K562 (cell line): ENCODE data around the gene EML1. TPM values are rescaled to one million over a fixed set of nuclear protein-coding genes. Genes with fewer than 3 reads are reported as not detected.

Source experiments
- ATAC-seq: fragments of 200-7000 bp; cut with Tn5 transposase; 3 replicates; pipeline ENCODE4 v1.9.1; 2020; ENCODE audit warnings: moderate library complexity
- BruUV-seq: library from RNA; stranded (reverse); fragments of 400-500 nt; replicated peaks from 2 replicates; lab custom pipeline; 2021; lab: Mats Ljungman, UMichigan
- CTCF ChIA-PET: fragments of 300-600 bp; formaldehyde crosslinking; extraction: SDS; loops from one replicate; lab custom pipeline; 2021; ENCODE audit warnings: low intra/inter-chr PET ratio; lab: Yijun Ruan, JAX
- POLR2A ChIA-PET: fragments of 300-600, 350-650 bp; sonication (Branson Sonifier 250); formaldehyde crosslinking; extraction: SDS; loops from one replicate; lab custom pipeline; 2021; ENCODE audit warnings: antibody characterized with exemption, inconsistent platforms; lab: Yijun Ruan, JAX
- DNase-seq, 4 experiments: peaks; one replicate each; pipeline versions ENCODE4 v3.0.0 to v3.0.0-alpha.2; 2011 to 2018; ENCODE audit warnings: low spot score in 3 of 4, mixed read lengths in 3 of 4; ENCODE audit errors: extremely low read depth in 1 of 4
- FAIRE-seq: peaks from 2 replicates; lab custom pipeline; 2011; peaks lifted over from hg19 to GRCh38; lab: Jason Lieb, UNC
- H2AFZ ChIP-seq: 2 replicates; pipeline ENCODE4 v1.6.0; 2011; ENCODE audit warnings: low read depth, low read length, control low read depth, inconsistent platforms
- H3K27ac ChIP-seq: fragments of 200-600 bp; 3 replicates; pipeline ENCODE4 v1.8.0; 2011; ENCODE audit warnings: low read depth, mild to moderate bottlenecking, control low read depth, inconsistent platforms, low read length, moderate library complexity, mixed read lengths; ENCODE audit errors: extremely low read depth
- H3K27me3 ChIP-seq, 2 experiments: fragments of 300-600 bp in 1 of 2; 2 replicates in 1 of 2; 3 replicates in 1 of 2; pipeline versions ENCODE4 v1.6.0 to v1.8.0; 2011; ENCODE audit warnings: inconsistent platforms in 2 of 2, low read length in 2 of 2, mild to moderate bottlenecking in 1 of 2, mixed read lengths in 1 of 2, moderate library complexity in 1 of 2; ENCODE audit not compliant: control insufficient read depth in 2 of 2, insufficient read depth in 2 of 2
- H3K36me3 ChIP-seq: fragments of 300-600 bp; 3 replicates; pipeline ENCODE4 v1.8.0; 2011; ENCODE audit warnings: mild to moderate bottlenecking, low read length, inconsistent platforms; ENCODE audit not compliant: control insufficient read depth, insufficient read depth
- H3K4me1 ChIP-seq, 2 experiments: fragments of 200-600 bp in 1 of 2; replicated peaks in 1 of 2; 2 replicates in 1 of 2; 3 replicates in 1 of 2; pipeline versions ENCODE4 v1.5.1 to v1.8.0; 2011; ENCODE audit warnings: inconsistent platforms in 2 of 2, low read length in 2 of 2, mild to moderate bottlenecking in 1 of 2, mixed read lengths in 1 of 2, moderate library complexity in 1 of 2; ENCODE audit not compliant: control insufficient read depth in 2 of 2, insufficient read depth in 2 of 2
- H3K4me2 ChIP-seq: 2 replicates; pipeline ENCODE4 v1.6.1; 2011; ENCODE audit warnings: low read length, control low read depth, inconsistent platforms, mixed read lengths; ENCODE audit not compliant: insufficient read depth
- H3K4me3 ChIP-seq: fragments of 200-600 bp; sonication (generic), shearing (Covaris generic); 2 replicates; pipeline ENCODE4 v1.5.1; 2016; ENCODE audit warnings: control low read depth, inconsistent platforms
- H3K79me2 ChIP-seq: fragments of 200-600 bp; 3 replicates; pipeline ENCODE4 v1.8.0; 2011; ENCODE audit warnings: low read length, inconsistent platforms; ENCODE audit not compliant: control insufficient read depth, insufficient read depth
- H3K9ac ChIP-seq, 2 experiments: 2 replicates each; pipeline versions ENCODE4 v1.6.0 to v1.6.1; 2011; ENCODE audit warnings: low read depth in 2 of 2, low read length in 2 of 2, control low read depth in 1 of 2, inconsistent platforms in 1 of 2, mild to moderate bottlenecking in 1 of 2, mixed read lengths in 1 of 2; ENCODE audit not compliant: insufficient read depth in 1 of 2
- H3K9me1 ChIP-seq: one replicate; pipeline ENCODE4 v1.6.0; 2011; ENCODE audit warnings: inconsistent platforms, mild to moderate bottlenecking, low read length, moderate library complexity; ENCODE audit not compliant: control insufficient read depth, insufficient read depth
- H3K9me3 ChIP-seq: replicated peaks from 2 replicates; pipeline ENCODE4 v1.5.1; 2011; ENCODE audit warnings: low read depth, low read length, inconsistent platforms; ENCODE audit not compliant: control insufficient read depth, insufficient read depth
- H4K20me1 ChIP-seq: replicated peaks from 2 replicates; pipeline ENCODE4 v1.6.1; 2011; ENCODE audit warnings: low read length, inconsistent platforms, mixed read lengths; ENCODE audit not compliant: control insufficient read depth, insufficient read depth
- CBFA2T2 ChIP-seq: fragments of 450-650 bp; conservative IDR thresholded peaks from 2 replicates; pipeline ENCODE4 v1.6.1; 2017; ENCODE audit warnings: mild to moderate bottlenecking
- FOS ChIP-seq: IDR thresholded peaks from 3 replicates; pipeline ENCODE4 v1.6.1; 2011; ENCODE audit not compliant: insufficient read length; ENCODE audit errors: extremely low read depth
- ZBTB49 ChIP-seq: sonication (generic); formaldehyde crosslinking; IDR thresholded peaks from 2 replicates; pipeline ENCODE4 v1.8.0; 2022; ENCODE audit warnings: missing genetic modification reagents, mild to moderate bottlenecking, borderline replicate concordance
- WGBS: fragments of 100-300 bp; shearing (Covaris generic); methylation state at CpG from one replicate; pipeline ENCODE4 v1.1.6; 2016; ENCODE audit warnings: low coverage, mixed read lengths; ENCODE audit not compliant: insufficient coverage; ENCODE audit errors: missing lambda C conversion rate; 5-methylcytosine and 5-hydroxymethylcytosine counted together
- in situ Hi-C: fragments of 300-500 bp; cut with MboI; formaldehyde crosslinking; loops from 4 replicates; pipeline ENCODE4 v1.15.0; 2018; ENCODE audit warnings: inconsistent platforms, mixed read lengths
- intact Hi-C: fragments of 100-400 bp; cut with micrococcal nuclease; formaldehyde crosslinking; loops from 2 replicates; pipeline ENCODE4 v1.14.2; 2022
- polyA plus RNA-seq, 8 experiments: library from polyadenylated mRNA; depleted of rRNA in 4 of 8; stranded (reverse) in 5 of 8; unstranded in 3 of 8; fragments of >200 nt; fragmentation: Nextera tagmentation in 2 of 8; fragmentation: Illumina TruSeq in 1 of 8; extraction: Ambion mirVana in 2 of 8; extraction: Trizol in 1 of 8; gene quantifications; 2 replicates each; pipeline versions ENCODE4 v1.2.1 to v1.2.3, GENCODE V29; 2011 to 2014; ENCODE audit warnings: inconsistent platforms in 1 of 8, missing spikeins in 1 of 8
- total RNA-seq, 7 experiments: library from RNA; depleted of rRNA in 6 of 7; stranded (reverse); fragments of >200 nt in 6 of 7; fragmentation: Illumina TruSeq in 2 of 7; extraction: Trizol in 2 of 7; gene quantifications; 2 replicates each; pipeline versions ENCODE4 v1.2.1 to v1.2.3, GENCODE V29; 2011 to 2021; ENCODE audit warnings: low replicate concordance in 1 of 7

The EML1 gene
- total and polyA plus RNA-seq, 9 of the 15 experiments (the other 6 are each of a cell fraction or from before 2014, with no cell fraction given), result 0.01 to 0.35 (median 0.07) TPM; not detected in 2

GRCh38 chr14:99937475-99938244, 144.4 kb downstream of the EML1 start:
- ATAC-seq (no peak), FAIRE-seq (no peak), DNase-seq (no peak)
- H3K79me2 ChIP-seq, result no peaks in the 10 kb centered on the region
- H2AFZ ChIP-seq, result no peak overlapping the region
- ChIA-PET CTCF (no interaction called here), POLR2A (no interaction called here)
- H3K9me1 ChIP-seq, result no peaks in the 10 kb centered on the region
- no peaks in the 10 kb centered on the region for H4K20me1 ChIP-seq
- in situ Hi-C loops (no loop called here), intact Hi-C loops (no loop called here)
- WGBS, result 3% methylated on average over 8 of the region's 14 CpGs
- no TSS peak for BruUV-seq
- H3K27me3 ChIP-seq, result peaks cover 27 to 66% of the 10 kb centered on the region in 2 experiments; a peak in 3 of 5 replicates
- H3K4me1 ChIP-seq, result peaks cover 0 to 6% of the 10 kb centered on the region in 2 experiments; a peak in 2 of 5 replicates
- H3K4me2 ChIP-seq, result no peak overlapping the region
- H3K4me3 ChIP-seq, result no peak overlapping the region
- no peaks in the 10 kb centered on the region for H3K9me3 ChIP-seq
- H3K36me3 ChIP-seq, result no peaks in the 10 kb centered on the region
- H3K27ac ChIP-seq, result no peak overlapping the region
- H3K9ac ChIP-seq, result no peak overlapping the region
- TF ChIP-seq FOS (no peak), CBFA2T2 (no peak), ZBTB49 (CRISPR knock-in tag) (no peak)
